GM10248 (cell line): ENCODE results near the gene DRC7.

Experiments used
- CTCF ChIA-PET: fragments of 300-600 bp; sonication (Branson Sonifier 250); formaldehyde crosslinking; extraction: SDS; loops from one replicate; lab custom pipeline; 2021; ENCODE audit warnings: antibody characterized with exemption; lab: Yijun Ruan, JAX
- POLR2A ChIA-PET: fragments of 350-650 bp; sonication (Branson Sonifier 250); formaldehyde crosslinking; extraction: SDS; loops from one replicate; lab custom pipeline; 2020; ENCODE audit warnings: antibody characterized with exemption; lab: Yijun Ruan, JAX
- DNase-seq: peaks from one replicate; pipeline ENCODE4 v3.0.0; 2012; ENCODE audit errors: extremely low spot score
- TF ChIP-seq, protein P1 (sequence below): IDR thresholded peaks from 2 replicates; pipeline ENCODE4 v1.5.1; 2012; ENCODE audit warnings: mild to moderate bottlenecking, low read depth; ENCODE audit errors: extremely low read depth, missing control alignments, control extremely low read depth

The DRC7 gene

DNA sequence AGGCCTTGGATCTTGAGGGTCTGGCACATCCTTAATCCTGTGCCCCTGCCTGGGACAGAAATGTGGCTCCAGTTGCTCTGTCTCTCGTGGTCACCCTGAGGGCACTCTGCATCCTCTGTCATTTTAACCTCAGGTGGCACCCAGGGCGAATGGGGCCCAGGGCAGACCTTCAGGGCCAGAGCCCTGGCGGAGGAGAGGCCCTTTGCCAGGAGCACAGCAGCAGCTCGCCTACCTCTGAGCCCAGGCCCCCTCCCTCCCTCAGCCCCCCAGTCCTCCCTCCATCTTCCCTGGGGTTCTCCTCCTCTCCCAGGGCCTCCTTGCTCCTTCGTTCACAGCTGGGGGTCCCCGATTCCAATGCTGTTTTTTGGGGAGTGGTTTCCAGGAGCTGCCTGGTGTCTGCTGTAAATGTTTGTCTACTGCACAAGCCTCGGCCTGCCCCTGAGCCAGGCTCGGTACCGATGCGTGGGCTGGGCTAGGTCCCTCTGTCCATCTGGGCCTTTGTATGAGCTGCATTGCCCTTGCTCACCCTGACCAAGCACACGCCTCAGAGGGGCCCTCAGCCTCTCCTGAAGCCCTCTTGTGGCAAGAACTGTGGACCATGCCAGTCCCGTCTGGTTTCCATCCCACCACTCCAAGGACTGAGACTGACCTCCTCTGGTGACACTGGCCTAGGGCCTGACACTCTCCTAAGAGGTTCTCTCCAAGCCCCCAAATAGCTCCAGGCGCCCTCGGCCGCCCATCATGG is 30.5 kb upstream of the DRC7 start:
- ChIA-PET CTCF (interaction anchor here (0.6 to 4.6 kb wide), 3 partner anchors 15 to 87 kb away, joined by 3 to 26 read pairs (median 4); no protein-coding TSS in a partner anchor), POLR2A (no interaction called here)
- DNase-seq: no peak
- TF ChIP-seq, protein P1, sequence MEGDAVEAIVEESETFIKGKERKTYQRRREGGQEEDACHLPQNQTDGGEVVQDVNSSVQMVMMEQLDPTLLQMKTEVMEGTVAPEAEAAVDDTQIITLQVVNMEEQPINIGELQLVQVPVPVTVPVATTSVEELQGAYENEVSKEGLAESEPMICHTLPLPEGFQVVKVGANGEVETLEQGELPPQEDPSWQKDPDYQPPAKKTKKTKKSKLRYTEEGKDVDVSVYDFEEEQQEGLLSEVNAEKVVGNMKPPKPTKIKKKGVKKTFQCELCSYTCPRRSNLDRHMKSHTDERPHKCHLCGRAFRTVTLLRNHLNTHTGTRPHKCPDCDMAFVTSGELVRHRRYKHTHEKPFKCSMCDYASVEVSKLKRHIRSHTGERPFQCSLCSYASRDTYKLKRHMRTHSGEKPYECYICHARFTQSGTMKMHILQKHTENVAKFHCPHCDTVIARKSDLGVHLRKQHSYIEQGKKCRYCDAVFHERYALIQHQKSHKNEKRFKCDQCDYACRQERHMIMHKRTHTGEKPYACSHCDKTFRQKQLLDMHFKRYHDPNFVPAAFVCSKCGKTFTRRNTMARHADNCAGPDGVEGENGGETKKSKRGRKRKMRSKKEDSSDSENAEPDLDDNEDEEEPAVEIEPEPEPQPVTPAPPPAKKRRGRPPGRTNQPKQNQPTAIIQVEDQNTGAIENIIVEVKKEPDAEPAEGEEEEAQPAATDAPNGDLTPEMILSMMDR: no peak

DNA sequence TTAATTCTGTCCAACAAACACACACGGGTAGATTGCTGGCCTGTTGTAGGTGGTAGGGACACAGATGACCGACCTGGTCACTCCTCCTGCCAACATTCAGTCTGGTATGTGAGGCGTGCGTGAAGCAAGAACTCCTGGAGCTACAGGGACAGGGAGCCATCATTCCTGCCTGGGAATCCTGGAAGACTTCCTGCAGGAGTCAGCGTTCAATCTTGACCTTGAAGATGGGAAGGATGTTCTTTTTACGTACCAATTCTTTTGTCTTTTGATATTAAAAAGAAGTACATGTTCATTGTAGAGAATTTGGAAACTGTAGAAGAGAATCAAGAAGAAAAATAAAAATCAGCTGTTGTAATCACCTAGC is 30.0 kb upstream of the DRC7 start:
- ChIA-PET CTCF (interaction anchor here (0.6 to 4.6 kb wide), 3 partner anchors 16 to 88 kb away, joined by 3 to 26 read pairs (median 4); no protein-coding TSS in a partner anchor), POLR2A (no interaction called here)
- TF ChIP-seq, protein P1: no peak
- no peak for DNase-seq

DNA sequence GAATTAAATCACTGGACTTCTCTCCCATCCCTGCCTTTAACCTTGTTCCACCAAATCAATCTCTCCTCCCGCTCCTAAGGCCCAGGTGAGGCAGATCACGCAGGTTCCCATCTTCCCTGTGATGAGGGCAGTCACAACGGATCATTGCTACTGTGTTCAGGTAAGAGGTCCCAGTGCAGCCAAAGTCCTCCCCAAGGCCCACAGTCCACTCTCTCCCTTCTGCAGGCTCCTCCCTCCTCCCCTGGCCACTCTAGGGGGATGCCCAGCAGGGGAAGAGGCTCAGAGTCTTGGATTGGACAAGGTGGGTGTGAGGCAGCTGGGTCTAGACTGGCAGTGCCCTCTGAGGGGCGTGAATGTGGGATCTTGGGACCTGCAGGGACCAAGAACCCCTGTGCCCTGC is 29.1 kb upstream of the DRC7 start:
- TF ChIP-seq, protein P1: no peak
- ChIA-PET POLR2A (no interaction called here), CTCF (interaction anchor here (1.0 to 1.8 kb wide), 3 partner anchors 17 to 89 kb away, joined by 3 to 4 read pairs (median 4); no protein-coding TSS in a partner anchor)
- no peak for DNase-seq

DNA sequence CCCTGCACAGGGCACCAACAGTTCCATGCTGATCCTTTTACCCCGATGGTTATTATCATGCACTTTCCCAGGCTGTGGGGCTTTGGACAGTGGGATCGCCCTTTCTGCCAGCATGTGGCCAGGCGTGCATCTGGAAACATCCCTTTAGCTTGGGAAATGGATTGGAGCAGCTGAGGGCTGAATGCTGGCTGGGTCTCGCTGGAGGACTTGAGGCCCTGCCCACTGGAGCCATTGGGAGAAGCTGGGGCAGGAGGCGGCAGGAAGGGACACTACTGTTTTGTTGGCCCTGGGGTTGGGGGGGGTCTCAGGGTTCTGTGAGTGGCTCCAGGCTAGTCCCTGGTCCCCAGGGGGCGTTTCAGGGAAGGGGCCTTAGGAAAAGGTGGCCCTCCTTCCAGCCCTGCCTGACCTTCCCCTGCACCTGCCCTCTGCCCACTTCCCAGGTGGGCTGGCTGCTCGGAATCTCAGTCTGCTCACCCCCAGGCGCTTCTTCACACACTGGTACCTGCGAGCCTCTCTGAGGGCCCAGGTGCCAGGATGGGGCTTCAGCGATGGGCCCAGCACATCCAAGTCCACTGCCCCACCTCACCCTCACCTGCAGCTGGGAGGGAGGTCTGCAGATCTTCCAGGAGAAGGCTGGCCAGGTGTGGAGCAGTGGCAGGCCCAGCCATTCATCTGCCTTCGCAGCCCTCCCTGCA is 28.1 kb upstream of the DRC7 start:
- TF ChIP-seq, protein P1: no peak
- CTCF ChIA-PET: interaction anchor here (1.6 to 1.8 kb wide), 2 partner anchors 18 to 90 kb away, joined by 4 read pairs; no protein-coding TSS in a partner anchor
- no peak for DNase-seq
- POLR2A ChIA-PET: no interaction called here

DNA sequence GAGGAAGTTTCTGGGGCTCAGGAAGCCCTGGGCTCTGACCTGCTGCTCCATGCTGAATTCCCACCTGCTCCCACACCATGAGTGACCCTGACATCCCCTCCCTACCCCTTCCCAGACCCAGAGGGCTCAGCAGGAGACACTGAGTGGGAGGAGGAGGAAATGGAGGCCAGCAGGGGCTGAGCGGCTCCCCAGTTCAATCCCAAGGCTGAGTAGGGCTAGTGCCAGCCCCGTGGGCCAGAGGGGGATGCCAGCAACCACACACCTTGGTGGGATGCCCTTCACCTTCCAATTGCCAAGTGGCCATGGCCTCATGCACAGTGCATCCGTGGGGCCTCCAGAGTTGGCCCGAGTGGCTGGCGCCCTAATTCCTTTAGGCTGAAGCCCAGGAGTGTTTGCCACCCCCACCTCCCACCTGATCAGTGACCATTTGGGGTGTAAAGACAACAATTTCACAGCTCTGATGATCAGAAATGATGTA is 27.5 kb upstream of the DRC7 start:
- CTCF ChIA-PET: interaction anchor here (0.8 to 1.6 kb wide), 6 partner anchors 17 to 90 kb away, joined by 3 to 5 read pairs (median 4); no protein-coding TSS in a partner anchor
- POLR2A ChIA-PET: no interaction called here

DNA sequence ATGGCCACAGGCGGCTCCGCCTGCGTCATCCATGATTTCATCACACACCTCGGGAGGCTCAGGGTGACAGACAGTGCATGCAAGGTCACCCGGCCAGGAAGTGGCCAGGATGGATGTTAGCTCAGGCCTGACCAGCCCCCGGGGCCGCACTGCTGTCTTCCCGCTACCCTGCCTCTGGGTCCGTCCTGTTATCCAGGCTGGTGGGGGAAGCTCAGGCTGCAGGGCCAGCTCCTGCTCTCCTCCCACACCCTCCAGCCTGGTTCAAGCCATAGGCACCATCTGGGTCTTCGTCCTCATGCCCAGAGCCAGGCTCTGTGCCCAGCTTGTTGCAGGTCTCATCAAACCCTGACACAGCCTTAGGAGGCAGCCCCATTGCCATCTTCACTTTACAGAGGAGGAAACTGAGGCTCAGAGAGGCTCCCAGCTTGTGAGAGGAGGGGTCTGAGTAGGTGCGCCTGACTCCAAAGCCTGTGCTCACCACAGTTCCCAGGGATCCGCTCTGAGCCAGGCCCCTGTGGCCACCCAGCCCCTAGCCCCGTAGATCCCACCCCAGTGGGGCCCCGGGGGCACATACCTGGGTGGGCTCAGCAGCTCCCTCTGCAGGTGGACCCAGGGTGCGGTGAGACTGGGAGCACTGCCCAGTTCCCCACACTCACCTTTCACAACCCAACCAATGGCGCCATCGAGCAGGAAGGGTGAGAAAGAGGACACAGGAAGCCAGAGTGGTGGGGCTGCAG is 26.9 kb upstream of the DRC7 start:
- ChIA-PET POLR2A (no interaction called here), CTCF (interaction anchor here (0.8 to 1.2 kb wide), 6 partner anchors 14 to 91 kb away, joined by 3 to 5 read pairs (median 3); no protein-coding TSS in a partner anchor)
- DNase-seq: no peak
- TF ChIP-seq, protein P1: no peak

More for the DNA sequence above, 27.5 kb upstream of the DRC7 start:
- no peak for DNase-seq
- TF ChIP-seq, protein P1: no peak
